Measurements from ENCODE around the gene MMP14.

DNA sequence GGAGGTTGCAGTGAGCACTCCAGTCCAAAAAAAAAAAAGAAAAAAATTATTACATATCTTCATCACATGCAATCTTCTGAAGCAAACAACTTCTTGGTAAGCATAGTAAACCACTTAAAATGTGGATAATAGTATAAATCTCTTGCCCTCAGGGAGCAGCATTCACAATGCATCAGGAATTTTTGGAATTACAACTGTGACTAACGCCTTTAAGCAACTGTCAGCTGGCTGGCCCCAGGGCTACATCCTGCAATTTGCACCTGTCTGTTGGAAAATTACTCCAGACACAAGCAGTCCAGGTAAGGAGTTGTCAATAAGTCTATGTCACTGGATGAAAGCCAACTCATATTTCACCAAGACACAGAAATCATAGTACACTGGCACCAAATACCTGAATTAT lies 15.7 kb upstream of the MMP14 start:
- TF ChIP-seq NCOA4 (IDR thresholded peaks at IDR 0.05; ENCODE audit: partially characterized antibody) (no peak), CC2D1A (IDR thresholded peaks at IDR 0.05) (no peak), HDAC3 (IDR thresholded peaks at IDR 0.05; ENCODE audit: borderline replicate concordance, partially characterized antibody) (no peak), ZNF589 (CRISPR knock-in tag; IDR thresholded peaks at IDR 0.05; ENCODE audit: low read depth) (no peak), SREBF2 (CRISPR knock-in tag; IDR thresholded peaks at IDR 0.05) (no peak), ATF1 (CRISPR knock-in tag; IDR thresholded peaks at IDR 0.05) (no peak), ATF1 (tag; IDR thresholded peaks at IDR 0.05) (no peak), CREM (IDR thresholded peaks at IDR 0.05; ENCODE audit: low read depth) (no peak), TARDBP (IDR thresholded peaks at IDR 0.05) (no peak), POLR3G (IDR thresholded peaks at IDR 0.05; ENCODE audit: extremely low read depth, insufficient read length, insufficient replicate concordance) (no peak), POLR2AphosphoS5 (IDR thresholded peaks at IDR 0.05; ENCODE audit: control insufficient read depth, insufficient read depth, low read depth, low read length) (no peak)
- TF ChIP-seq, protein P1, sequence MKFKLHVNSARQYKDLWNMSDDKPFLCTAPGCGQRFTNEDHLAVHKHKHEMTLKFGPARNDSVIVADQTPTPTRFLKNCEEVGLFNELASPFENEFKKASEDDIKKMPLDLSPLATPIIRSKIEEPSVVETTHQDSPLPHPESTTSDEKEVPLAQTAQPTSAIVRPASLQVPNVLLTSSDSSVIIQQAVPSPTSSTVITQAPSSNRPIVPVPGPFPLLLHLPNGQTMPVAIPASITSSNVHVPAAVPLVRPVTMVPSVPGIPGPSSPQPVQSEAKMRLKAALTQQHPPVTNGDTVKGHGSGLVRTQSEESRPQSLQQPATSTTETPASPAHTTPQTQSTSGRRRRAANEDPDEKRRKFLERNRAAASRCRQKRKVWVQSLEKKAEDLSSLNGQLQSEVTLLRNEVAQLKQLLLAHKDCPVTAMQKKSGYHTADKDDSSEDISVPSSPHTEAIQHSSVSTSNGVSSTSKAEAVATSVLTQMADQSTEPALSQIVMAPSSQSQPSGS (CRISPR knock-in tag; IDR thresholded peaks at IDR 0.05), result no peak

Measured in K562 (cell line).